PC-9 (cell line): ENCODE results near the gene ROCK1. TPM values are rescaled to one million over a fixed set of nuclear protein-coding genes. Genes with fewer than 3 reads are reported as not detected.

Experiments
- BruUV-seq: library from RNA; stranded (reverse); fragments of 400-500 nt; replicated peaks from 2 replicates; lab custom pipeline; 2021; lab: Mats Ljungman, UMichigan
- CTCF ChIA-PET: fragments of 300-600 bp; sonication (Branson Sonifier 250); formaldehyde crosslinking; loops from one replicate; lab custom pipeline; 2022; ENCODE audit warnings: antibody characterized with exemption; lab: Charles Lee
- POLR2A ChIA-PET: fragments of 300-600 bp; sonication (Branson Sonifier 250); formaldehyde crosslinking; loops from one replicate; lab custom pipeline; 2022; ENCODE audit warnings: antibody characterized with exemption; ENCODE audit not compliant: unreplicated experiment; lab: Charles Lee
- DNase-seq, 2 experiments: peaks; one replicate each; pipeline versions ENCODE4 v3.0.0 to v3.0.0-alpha.2; 2015 to 2022; ENCODE audit warnings: mixed read lengths in 1 of 2
- H2AFZ ChIP-seq: fragments of 200-600 bp; sonication (generic); 2 replicates; pipeline ENCODE4 v1.8.1; 2017; ENCODE audit warnings: antibody characterized with exemption
- H3F3A ChIP-seq: fragments of 200-600 bp; sonication (generic); 2 replicates; pipeline ENCODE4 v1.8.1; 2017; ENCODE audit warnings: antibody characterized with exemption, mild to moderate bottlenecking, low read depth; ENCODE audit not compliant: insufficient read depth
- H3K27ac ChIP-seq: fragments of 200-600 bp; sonication (generic); 2 replicates; pipeline ENCODE4 v1.6.1; 2016; ENCODE audit warnings: mixed run types
- H3K27me3 ChIP-seq: fragments of 200-600 bp; sonication (generic); 2 replicates; pipeline ENCODE4 v1.6.1; 2016; ENCODE audit warnings: low read depth, mixed run types; ENCODE audit not compliant: insufficient read depth
- H3K36me3 ChIP-seq: fragments of 200-600 bp; sonication (generic); 2 replicates; pipeline ENCODE4 v1.6.1; 2016; ENCODE audit warnings: low read depth, mixed run types
- H3K4me1 ChIP-seq: fragments of 200-600 bp; sonication (generic); replicated peaks from 2 replicates; pipeline ENCODE4 v1.6.1; 2016; ENCODE audit warnings: mixed run types; ENCODE audit not compliant: insufficient read depth
- H3K4me2 ChIP-seq: fragments of 200-600 bp; sonication (generic); 2 replicates; pipeline ENCODE4 v1.6.1; 2017; ENCODE audit warnings: mixed run types
- H3K4me3 ChIP-seq: fragments of 200-600 bp; sonication (generic); 2 replicates; pipeline ENCODE4 v1.6.1; 2016; ENCODE audit warnings: mixed run types
- H3K79me2 ChIP-seq: fragments of 200-600 bp; sonication (generic); 2 replicates; pipeline ENCODE4 v1.6.1; 2017; ENCODE audit warnings: low read depth, mixed run types
- H3K9me2 ChIP-seq: fragments of 200-600 bp; sonication (generic); 2 replicates; pipeline ENCODE4 v1.8.1; 2017; ENCODE audit warnings: mild to moderate bottlenecking; ENCODE audit not compliant: insufficient read depth
- H3K9me3 ChIP-seq: fragments of 200-600 bp; sonication (generic); 2 replicates; pipeline ENCODE4 v1.8.1; 2016; ENCODE audit warnings: low read depth; ENCODE audit not compliant: insufficient read depth
- H4K20me1 ChIP-seq: fragments of 200-600 bp; sonication (generic); 2 replicates; pipeline ENCODE4 v1.8.1; 2017; ENCODE audit not compliant: insufficient read depth
- CTCF ChIP-seq: fragments of 200-600 bp; sonication (generic); conservative IDR thresholded peaks from 2 replicates; pipeline ENCODE4 v1.6.1; 2017; ENCODE audit warnings: mixed run types, antibody characterized with exemption, mild to moderate bottlenecking, moderate library complexity
- EZH2 ChIP-seq: fragments of 200-600 bp; sonication (generic); IDR thresholded peaks from 2 replicates; pipeline ENCODE4 v1.8.0; 2017; ENCODE audit warnings: antibody characterized with exemption, low read depth
- intact Hi-C: fragments of 100-400 bp; cut with micrococcal nuclease; formaldehyde crosslinking; loops from one replicate; pipeline ENCODE4 v1.10.0; 2022; ENCODE audit not compliant: unreplicated experiment
- total RNA-seq: library from RNA; stranded (reverse); gene quantifications from 2 replicates; pipeline ENCODE4 v1.2.3, GENCODE V29; 2021

The ROCK1 gene
- total RNA-seq, 1 experiment from 2014 or later, result 26.8 TPM

GRCh38 chr18:21004726-21005125 is 106.9 kb downstream of the ROCK1 start:
- no peak for DNase-seq
- no peaks in the 10 kb centered on the region for H3F3A ChIP-seq
- no TSS peak for BruUV-seq
- H3K4me3 ChIP-seq, result no peak overlapping the region
- ChIA-PET CTCF (no interaction called here), POLR2A (no interaction called here)
- no peaks in the 10 kb centered on the region for H4K20me1 ChIP-seq
- no peak overlapping the region for H3K27ac ChIP-seq
- no peaks in the 10 kb centered on the region for H3K79me2 ChIP-seq
- no peaks in the 10 kb centered on the region for H3K4me1 ChIP-seq
- no peaks in the 10 kb centered on the region for H3K9me2 ChIP-seq
- no peaks in the 10 kb centered on the region for H3K36me3 ChIP-seq
- no peaks in the 10 kb centered on the region for H3K27me3 ChIP-seq
- intact Hi-C loops, result no loop called here
- no peak for TF ChIP-seq CTCF
- TF ChIP-seq EZH2, result no peak
- no peak overlapping the region for H3K4me2 ChIP-seq
- H3K9me3 ChIP-seq, result no peaks in the 10 kb centered on the region
- H2AFZ ChIP-seq, result no peak overlapping the region

GRCh38 chr18:21000667-21001066 is 110.9 kb downstream of the ROCK1 start:
- H3K79me2 ChIP-seq, result no peaks in the 10 kb centered on the region
- no peak for DNase-seq
- H3K27me3 ChIP-seq, result no peaks in the 10 kb centered on the region
- H3F3A ChIP-seq, result no peaks in the 10 kb centered on the region; the same call in 1 of the 2 replicates
- no peaks in the 10 kb centered on the region for H3K4me1 ChIP-seq
- no peak overlapping the region for H3K4me3 ChIP-seq
- intact Hi-C loops, result no loop called here
- H3K9me3 ChIP-seq, result no peaks in the 10 kb centered on the region
- H3K36me3 ChIP-seq, result no peaks in the 10 kb centered on the region
- no peak for TF ChIP-seq EZH2
- TF ChIP-seq CTCF, result no peak
- H2AFZ ChIP-seq, result no peak overlapping the region
- H3K4me2 ChIP-seq, result no peak overlapping the region
- no peaks in the 10 kb centered on the region for H4K20me1 ChIP-seq
- POLR2A ChIA-PET, result no interaction called here
- H3K9me2 ChIP-seq, result no peaks in the 10 kb centered on the region
- no TSS peak for BruUV-seq
- no peak overlapping the region for H3K27ac ChIP-seq
- CTCF ChIA-PET, result no interaction called here

DNA sequence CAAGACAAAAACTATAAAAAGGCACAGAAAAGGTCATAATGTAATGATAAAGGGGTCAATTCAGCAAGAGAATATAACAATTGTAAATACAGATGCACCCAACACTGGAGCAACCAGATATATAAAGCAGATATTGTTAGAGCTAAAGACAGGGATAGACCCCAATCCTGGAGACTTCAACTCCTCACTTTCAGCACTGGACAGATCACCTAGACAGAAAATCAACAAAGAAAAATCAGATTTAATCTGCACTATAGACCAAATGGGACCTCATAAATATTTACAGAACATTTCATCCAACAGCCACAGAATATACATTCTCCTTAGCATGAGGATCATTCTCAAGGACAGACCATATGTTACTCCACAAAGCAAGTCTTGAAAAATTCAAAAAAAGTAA is 114.2 kb downstream of the ROCK1 start:
- H3K4me1 ChIP-seq, result no peaks in the 10 kb centered on the region
- H4K20me1 ChIP-seq, result no peaks in the 10 kb centered on the region
- no peak overlapping the region for H3K27ac ChIP-seq
- POLR2A ChIA-PET, result no interaction called here
- H3K36me3 ChIP-seq, result no peaks in the 10 kb centered on the region
- BruUV-seq, result no TSS peak
- H3K79me2 ChIP-seq, result no peaks in the 10 kb centered on the region
- H3K27me3 ChIP-seq, result no peaks in the 10 kb centered on the region
- H3K4me2 ChIP-seq, result no peak overlapping the region
- no peaks in the 10 kb centered on the region for H3K9me2 ChIP-seq
- CTCF ChIA-PET, result no interaction called here
- no peak overlapping the region for H2AFZ ChIP-seq
- intact Hi-C loops, result no loop called here
- no peaks in the 10 kb centered on the region; the same call in 1 of the 2 replicates for H3F3A ChIP-seq
- no peaks in the 10 kb centered on the region for H3K9me3 ChIP-seq
- DNase-seq, result no peak
- TF ChIP-seq CTCF, result no peak
- TF ChIP-seq EZH2, result no peak
- no peak overlapping the region for H3K4me3 ChIP-seq
